ENCODE results near the gene PDXK.
"Not testable (repeated sequence)": the region's sequence is repeated elsewhere in the genome, so short reads cannot be mapped to it uniquely, and the experiment has no call there.

PDXK gene

GRCh38 chr21:43718872-43719747 is at the start of gene PDXK:
Gene PDXK (plus strand): TSS chr21:43719129. CDS start chr21:43719295, 166 bp downstream.
- TF ChIP-seq, protein P1, sequence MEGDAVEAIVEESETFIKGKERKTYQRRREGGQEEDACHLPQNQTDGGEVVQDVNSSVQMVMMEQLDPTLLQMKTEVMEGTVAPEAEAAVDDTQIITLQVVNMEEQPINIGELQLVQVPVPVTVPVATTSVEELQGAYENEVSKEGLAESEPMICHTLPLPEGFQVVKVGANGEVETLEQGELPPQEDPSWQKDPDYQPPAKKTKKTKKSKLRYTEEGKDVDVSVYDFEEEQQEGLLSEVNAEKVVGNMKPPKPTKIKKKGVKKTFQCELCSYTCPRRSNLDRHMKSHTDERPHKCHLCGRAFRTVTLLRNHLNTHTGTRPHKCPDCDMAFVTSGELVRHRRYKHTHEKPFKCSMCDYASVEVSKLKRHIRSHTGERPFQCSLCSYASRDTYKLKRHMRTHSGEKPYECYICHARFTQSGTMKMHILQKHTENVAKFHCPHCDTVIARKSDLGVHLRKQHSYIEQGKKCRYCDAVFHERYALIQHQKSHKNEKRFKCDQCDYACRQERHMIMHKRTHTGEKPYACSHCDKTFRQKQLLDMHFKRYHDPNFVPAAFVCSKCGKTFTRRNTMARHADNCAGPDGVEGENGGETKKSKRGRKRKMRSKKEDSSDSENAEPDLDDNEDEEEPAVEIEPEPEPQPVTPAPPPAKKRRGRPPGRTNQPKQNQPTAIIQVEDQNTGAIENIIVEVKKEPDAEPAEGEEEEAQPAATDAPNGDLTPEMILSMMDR (IDR thresholded peaks at IDR 0.05; ENCODE audit: borderline replicate concordance, insufficient read depth, low read depth, low read length), result 0 out of 2 replicates have a peak, but pooled peaks have one; percentile 9
- peak within 1 kb of the TSS; percentile 100 for H3K4me3 ChIP-seq (ENCODE audit: low read depth, low read length)

DNA sequence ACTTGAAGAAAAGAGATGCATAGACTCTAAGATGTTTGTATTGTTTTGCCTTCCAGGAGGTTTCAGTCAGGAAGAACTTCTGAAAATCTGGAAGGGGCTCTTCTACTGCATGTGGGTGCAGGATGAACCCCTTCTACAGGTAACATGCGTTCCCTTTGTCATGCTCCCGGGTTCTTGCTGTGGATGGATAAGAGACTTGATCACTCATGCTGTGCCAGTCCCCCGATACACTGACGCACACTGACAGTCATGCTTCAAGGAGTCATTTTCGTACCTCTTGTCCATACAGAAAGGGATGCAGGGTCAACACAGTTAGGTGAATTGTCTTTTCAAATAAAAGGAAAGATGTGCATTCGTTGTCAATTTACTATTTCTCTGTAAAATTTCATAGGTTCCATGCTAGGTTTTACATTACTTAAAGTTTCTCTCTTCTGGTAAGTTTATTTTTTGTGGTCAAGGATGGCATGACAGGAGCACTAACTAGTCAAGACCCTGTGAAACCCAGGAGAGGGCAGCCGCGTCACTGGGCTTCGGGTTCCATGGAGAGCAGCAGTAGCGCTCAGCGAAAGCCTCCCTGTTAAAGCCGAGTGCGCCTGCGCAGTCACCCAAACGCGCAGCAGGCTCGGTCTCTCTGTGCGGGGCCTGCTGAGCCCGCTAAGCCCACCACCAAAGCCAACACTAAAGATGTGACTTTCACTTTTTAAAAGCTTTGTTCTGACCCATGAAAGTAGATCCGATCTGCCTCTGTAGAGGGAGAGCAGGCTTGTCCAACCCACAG is 48.9 kb upstream of the PDXK start:
- no peak overlapping the region for H3K4me3 ChIP-seq (ENCODE audit: low read depth, low read length)
- TF ChIP-seq, protein P1 (IDR thresholded peaks at IDR 0.05; ENCODE audit: borderline replicate concordance, insufficient read depth, low read depth, low read length), result no peak

GRCh38 chr21:43675871-43676270 is 43.1 kb upstream of the PDXK start:
- no peak overlapping the region for H3K4me3 ChIP-seq (ENCODE audit: low read depth, low read length)
- TF ChIP-seq, protein P1 (IDR thresholded peaks at IDR 0.05; ENCODE audit: borderline replicate concordance, insufficient read depth, low read depth, low read length), result no peak

DNA sequence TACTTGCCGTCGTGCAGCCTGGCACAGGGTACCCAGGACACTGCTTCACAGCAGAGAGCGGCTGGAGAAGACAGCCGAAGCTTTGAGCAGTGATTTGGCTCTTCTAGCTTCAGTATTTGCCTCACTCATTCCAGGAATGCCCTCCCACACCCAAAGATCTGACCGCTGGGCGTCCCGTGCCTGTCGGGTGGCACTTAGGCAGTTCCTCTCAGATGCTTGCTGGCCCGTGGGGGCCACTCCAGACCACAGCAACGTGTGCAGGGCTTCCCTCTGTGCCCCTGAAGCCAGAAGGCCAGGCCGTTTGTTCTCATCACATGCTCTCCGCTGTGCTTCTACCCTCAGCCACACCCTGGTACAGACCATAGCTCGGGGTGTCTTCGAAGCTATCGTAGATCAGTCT is 42.5 kb upstream of the PDXK start:
- TF ChIP-seq, protein P1 (IDR thresholded peaks at IDR 0.05; ENCODE audit: borderline replicate concordance, insufficient read depth, low read depth, low read length), result no peak
- no peak overlapping the region for H3K4me3 ChIP-seq (ENCODE audit: low read depth, low read length)

DNA sequence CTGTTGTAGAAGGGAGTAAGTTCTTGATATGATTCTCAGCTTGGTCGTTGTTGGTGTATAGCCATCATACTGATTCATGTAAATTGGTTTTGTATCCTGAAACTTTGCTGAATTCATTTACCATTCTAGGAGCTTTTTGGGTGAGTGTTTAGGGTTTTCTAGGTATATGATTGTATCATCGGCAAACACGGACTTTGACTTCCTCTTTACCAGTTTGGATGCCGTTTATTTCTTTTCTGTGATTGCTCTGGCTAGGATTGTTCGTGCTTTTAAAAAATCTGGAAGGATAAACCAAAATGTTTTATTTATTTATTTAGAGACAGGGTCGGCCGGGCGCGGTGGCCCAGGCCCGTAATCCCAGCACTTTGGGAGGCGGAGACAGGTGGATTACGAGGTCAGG is 39.0 kb upstream of the PDXK start:
- no peak overlapping the region for H3K4me3 ChIP-seq (ENCODE audit: low read depth, low read length)
- TF ChIP-seq, protein P1 (IDR thresholded peaks at IDR 0.05; ENCODE audit: borderline replicate concordance, insufficient read depth, low read depth, low read length), result no peak

- H3K4me3 ChIP-seq (ENCODE audit: low read depth, low read length), result not testable (repeated sequence)
Measured at GRCh38 chr21:43680421-43680820, 38.5 kb upstream of the PDXK start.

GRCh38 chr21:43681650-43682049 is 37.3 kb upstream of the PDXK start:
- TF ChIP-seq, protein P1 (IDR thresholded peaks at IDR 0.05; ENCODE audit: borderline replicate concordance, insufficient read depth, low read depth, low read length), result no peak
- no peak overlapping the region for H3K4me3 ChIP-seq (ENCODE audit: low read depth, low read length)

Measured in GM12875 (cell line).